ENCODE results near the gene SERPINA12. TPM values are rescaled to one million over a fixed set of nuclear protein-coding genes. Genes with fewer than 3 reads are reported as not detected.

Gene SERPINA12
- total and polyA plus RNA-seq, 2 of the 13 experiments (the other 11 are each of a cell fraction or from before 2014, with no cell fraction given): 0.08 TPM; not detected in 1

- TF ChIP-seq ZNF646 (CRISPR knock-in tag; IDR thresholded peaks at IDR 0.05) (no peak), GPBP1L1 (CRISPR knock-in tag; IDR thresholded peaks at IDR 0.05) (no peak), ZNF687 (CRISPR knock-in tag; IDR thresholded peaks at IDR 0.05) (peak; percentile 47; the same call in 1 of the 2 replicates), FOXP1 (IDR thresholded peaks at IDR 0.05) (no peak), FOXP1 (CRISPR knock-in tag; IDR thresholded peaks at IDR 0.05) (no peak), KDM5B (CRISPR knock-in tag; IDR thresholded peaks at IDR 0.05; ENCODE audit: borderline replicate concordance) (no peak), ZBTB26 (CRISPR knock-in tag; IDR thresholded peaks at IDR 0.05; ENCODE audit: borderline replicate concordance) (no peak), RERE (CRISPR knock-in tag; IDR thresholded peaks at IDR 0.05; ENCODE audit: low read depth) (no peak), CHD4 (IDR thresholded peaks at IDR 0.05; ENCODE audit: borderline replicate concordance, low read length) (peak; percentile 51; the same call in 1 of the 2 replicates), SP2 (CRISPR knock-in tag; IDR thresholded peaks at IDR 0.05) (no peak)
Observed at GRCh38 chr14:94484481-94484880, 24.8 kb downstream of the SERPINA12 start (continued).

All from HepG2 (cell line).